ENCODE data around the gene KCNN2.

DNA sequence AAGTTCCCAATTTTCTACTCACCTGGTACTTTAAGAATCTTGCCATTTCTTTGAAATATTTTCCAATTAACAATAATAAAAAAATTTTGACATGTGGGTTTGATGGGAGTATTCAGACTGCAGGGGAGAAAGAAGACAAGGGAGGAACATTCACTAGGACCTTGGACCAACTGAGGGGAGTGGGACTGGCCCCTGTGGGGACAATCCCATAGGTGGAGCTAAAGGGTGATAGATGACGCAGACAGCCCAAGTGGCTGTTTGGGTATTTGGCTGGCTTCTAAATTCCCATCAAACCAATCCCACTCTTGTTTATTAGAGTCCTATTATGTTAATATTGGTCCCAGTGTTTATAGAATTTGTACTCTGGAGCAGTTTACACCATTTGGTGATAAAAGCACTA lies 65.3 kb downstream of the KCNN2 start:
- TF ChIP-seq, protein P1, sequence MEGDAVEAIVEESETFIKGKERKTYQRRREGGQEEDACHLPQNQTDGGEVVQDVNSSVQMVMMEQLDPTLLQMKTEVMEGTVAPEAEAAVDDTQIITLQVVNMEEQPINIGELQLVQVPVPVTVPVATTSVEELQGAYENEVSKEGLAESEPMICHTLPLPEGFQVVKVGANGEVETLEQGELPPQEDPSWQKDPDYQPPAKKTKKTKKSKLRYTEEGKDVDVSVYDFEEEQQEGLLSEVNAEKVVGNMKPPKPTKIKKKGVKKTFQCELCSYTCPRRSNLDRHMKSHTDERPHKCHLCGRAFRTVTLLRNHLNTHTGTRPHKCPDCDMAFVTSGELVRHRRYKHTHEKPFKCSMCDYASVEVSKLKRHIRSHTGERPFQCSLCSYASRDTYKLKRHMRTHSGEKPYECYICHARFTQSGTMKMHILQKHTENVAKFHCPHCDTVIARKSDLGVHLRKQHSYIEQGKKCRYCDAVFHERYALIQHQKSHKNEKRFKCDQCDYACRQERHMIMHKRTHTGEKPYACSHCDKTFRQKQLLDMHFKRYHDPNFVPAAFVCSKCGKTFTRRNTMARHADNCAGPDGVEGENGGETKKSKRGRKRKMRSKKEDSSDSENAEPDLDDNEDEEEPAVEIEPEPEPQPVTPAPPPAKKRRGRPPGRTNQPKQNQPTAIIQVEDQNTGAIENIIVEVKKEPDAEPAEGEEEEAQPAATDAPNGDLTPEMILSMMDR (IDR thresholded peaks at IDR 0.05): no peak
- TF ChIP-seq EP300 (IDR thresholded peaks at IDR 0.05): no peak

Measured in sigmoid colon (tissue), 4 donors.